Measurements from ENCODE around the gene PPOX.
A peak's percentile ranks its signal among the peaks of the same experiment; 100 is the strongest.

PPOX gene

DNA sequence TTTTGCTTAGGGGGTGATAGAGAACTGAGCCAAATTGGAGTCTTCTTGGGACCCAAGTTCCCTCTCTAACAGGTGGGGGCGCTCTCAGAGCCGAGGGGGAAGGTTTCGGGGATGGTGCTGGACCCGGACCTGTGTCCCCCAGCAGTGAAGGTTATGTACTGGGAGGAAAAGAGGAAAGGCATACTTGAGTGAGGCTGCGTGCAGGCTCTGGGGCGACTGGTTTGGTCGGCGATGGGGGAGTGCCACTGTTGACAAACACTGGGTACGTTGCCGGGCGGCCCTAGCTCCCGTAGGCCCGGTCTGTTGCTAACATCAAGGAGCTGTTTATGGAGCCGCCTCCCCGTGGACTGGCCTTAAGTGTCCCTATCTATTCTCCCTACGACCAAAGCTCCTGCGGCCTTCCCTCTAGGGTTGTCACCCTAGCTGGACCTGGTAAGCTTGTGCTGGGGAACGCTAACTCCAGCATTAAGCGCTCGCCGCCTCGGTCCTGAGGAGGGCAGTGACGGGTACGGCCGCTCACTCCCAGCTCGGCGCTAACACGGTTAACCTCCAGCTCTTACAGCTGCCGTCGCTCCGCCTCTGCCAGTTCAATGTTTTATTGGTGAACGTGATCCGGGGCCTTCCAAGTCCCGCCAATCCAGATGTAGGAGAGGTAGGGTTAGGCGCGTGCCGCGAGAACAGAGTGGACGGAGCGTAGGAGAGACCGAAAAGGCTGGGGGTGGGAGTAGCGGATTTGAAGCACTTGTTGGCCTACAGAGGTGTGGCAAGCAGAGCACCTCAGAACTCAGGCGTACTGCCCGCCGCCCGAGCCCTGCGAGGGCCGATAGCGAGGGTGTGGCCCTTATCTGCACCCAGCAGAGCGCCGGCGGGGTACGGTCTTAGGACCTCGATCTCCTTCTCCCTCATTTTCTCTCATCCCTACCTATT is at the start of gene PPOX:
TSS of gene PPOX (plus strand) at position 685 of the 927 bp plus-strand sequence. CDS start 422 bp downstream, outside the sequence.
- peak; percentile 100 for DNase-seq

DNA sequence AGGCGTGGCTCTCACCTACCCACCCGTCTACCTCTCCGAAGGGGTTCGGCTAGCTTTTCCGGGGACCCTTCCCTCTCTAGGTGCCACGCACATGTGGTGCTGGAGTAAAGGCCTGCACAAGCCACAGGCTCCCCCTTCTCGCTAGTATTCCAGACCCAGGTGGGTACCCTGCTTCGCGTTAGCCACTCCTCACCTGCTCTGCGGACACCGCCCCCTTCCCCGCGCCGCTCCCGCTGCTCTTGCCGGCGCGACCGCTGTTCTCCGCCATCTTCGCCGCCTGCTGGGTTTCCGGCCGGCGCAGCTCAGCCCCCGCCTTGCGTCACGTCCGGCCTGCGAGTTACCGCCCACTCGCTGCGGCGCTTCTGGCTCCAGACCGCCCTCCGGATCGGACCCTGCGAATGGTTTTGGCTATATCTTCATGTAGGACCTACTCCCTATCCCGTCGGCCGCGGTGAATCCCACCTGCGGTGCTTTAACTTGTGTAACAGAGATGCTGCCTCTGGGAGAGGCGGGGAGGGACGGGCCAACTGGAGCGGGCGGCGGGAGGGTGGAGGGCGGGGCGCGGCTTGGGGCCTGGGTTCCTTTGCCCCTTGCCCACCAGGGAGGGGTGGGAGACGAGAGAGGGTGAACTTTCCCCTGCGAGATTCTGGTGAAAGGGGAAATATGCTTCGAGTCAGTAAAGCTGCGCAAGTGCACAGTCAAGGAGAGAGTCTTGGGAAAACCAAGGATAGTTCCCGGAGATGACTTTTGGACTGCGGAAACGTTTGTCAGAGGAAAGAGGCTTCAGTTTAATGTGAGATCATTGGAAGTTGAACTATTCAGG is 48.3 kb upstream of the PPOX start, which contains the start of the genes NIT1 and PFDN2:
TSS of gene NIT1 (plus strand) at position 347 of the 823 bp plus-strand sequence. CDS start at position 419, 72 bp downstream.
TSS of gene PFDN2 (minus strand) at position 279 of the 823 bp plus-strand sequence. CDS start at position 268, 11 bp downstream.
- DNase-seq: peak; percentile 94

- DNase-seq: peak; percentile 89
These were observed 46.9 kb upstream of the PPOX start for GRCh38 chr1:161119092-161119903.

GRCh38 chr1:161121042-161121650 is 45.1 kb upstream of the PPOX start:
- no peak for DNase-seq

DNA sequence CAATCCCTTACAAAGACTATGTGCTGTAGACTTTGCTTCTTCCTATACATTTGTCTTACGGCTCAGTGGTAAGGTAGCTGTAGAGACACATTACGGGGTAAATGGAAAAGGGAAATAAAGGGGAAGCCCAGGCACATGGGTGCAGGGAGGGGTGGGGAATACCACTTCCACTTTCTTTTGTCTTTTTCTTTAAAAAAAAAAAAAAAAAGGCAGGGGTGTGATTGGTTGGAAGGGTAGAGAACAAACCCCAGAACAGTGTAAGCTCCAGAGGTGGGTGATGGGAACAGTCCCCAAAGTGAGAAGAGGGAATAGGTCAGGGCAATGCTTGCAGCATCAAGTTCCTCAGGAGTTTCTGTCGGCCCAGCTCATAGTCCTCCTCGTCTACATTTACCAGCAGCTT is 44.4 kb upstream of the PPOX start:
- DNase-seq: peak; percentile 48

DNA sequence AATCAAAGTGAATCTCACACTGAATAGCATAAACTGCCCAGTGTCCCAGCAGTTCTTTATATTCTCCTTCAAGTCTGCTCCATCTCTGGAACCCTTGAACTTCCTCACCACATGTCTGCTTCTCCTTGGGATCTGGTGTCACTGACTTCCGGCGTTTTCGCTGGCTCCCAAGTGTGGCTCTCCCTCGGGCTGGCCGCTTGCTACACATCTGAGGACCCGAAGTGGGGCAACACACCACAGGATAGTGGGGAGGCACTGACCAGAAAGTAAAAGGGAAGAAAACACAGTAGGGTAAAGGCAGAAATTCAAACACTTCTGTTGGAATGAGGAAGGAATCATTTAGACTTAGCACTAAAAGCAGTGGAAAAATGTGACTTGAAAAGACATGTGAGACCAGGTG is 43.3 kb upstream of the PPOX start:
- no peak for DNase-seq

DNA sequence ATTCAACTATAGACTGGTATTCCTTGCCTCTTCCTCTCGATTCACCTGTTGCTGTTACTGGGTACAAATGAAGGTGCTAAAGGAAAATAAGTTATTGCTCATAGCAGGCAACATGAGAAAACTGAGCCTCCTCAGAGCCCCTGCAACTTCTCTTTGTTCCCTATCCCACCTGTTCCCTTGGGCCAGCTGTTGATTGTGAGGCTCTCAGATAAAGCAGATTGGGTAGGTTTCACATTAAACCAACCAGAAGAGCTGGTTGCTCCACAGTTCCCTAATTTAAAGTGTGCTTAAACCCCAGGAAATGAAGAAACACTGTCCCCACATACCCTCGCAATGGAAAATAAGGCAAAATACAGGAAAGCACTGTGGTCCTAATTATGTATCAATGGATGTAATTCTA is 38.6 kb upstream of the PPOX start:
- peak; percentile 42 for DNase-seq

DNA sequence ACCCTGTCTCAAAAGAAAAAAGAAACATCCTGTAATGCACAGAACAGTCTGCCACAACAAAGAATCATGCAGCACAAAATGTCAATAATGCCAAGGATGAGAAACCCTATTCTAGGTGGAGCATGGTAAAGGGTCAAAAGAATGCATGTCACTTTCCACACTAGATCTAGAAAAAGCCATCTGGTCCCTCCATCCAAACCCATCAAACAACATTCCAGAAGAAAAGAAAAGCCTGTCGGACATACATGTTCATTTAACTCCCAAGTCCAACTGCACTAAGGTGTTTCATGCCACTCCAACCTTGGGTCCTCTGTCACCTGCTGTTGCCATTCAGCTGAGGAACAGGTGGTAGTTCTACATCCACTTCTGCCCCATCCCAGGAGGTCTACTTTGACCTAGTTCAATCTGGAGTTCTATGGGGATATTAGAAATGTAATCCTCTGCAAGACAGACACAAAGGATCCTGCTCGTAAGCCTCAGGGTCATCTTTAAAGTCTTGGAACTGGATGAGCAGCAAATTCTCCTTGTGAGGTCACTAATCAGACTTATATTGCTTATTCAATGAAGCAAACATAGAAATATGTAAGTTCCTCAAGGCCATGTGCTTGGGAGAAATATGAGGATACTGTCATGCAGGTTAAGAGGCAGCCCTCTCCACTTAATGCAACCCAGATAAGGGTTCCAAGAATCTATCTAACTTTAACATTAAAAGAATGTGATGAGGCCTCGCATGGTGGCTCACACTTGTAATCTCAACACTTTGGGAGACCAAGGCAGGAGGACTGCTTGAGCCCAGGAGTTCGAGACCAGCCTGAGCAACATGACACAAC is 37.4 kb upstream of the PPOX start:
- DNase-seq: no peak

DNA sequence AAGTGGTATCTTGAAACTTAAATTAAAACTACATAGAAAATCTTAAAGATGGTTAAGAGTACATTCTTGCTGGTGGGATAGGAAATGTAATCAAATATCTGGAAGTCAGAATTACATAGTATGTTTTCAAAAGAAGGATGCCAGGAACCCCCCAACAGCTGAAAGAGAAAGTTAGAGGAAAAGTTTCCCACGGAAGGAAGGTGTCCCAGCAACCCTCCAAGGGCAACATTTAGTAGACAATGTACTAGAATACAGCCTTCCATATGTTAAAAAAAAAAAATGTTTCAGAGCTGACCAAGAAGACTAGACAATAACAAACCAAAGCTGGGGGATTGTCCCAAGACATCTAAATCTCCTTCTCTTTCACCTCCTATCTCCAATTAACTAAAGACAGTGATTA is 36.0 kb upstream of the PPOX start:
- DNase-seq: no peak

DNA sequence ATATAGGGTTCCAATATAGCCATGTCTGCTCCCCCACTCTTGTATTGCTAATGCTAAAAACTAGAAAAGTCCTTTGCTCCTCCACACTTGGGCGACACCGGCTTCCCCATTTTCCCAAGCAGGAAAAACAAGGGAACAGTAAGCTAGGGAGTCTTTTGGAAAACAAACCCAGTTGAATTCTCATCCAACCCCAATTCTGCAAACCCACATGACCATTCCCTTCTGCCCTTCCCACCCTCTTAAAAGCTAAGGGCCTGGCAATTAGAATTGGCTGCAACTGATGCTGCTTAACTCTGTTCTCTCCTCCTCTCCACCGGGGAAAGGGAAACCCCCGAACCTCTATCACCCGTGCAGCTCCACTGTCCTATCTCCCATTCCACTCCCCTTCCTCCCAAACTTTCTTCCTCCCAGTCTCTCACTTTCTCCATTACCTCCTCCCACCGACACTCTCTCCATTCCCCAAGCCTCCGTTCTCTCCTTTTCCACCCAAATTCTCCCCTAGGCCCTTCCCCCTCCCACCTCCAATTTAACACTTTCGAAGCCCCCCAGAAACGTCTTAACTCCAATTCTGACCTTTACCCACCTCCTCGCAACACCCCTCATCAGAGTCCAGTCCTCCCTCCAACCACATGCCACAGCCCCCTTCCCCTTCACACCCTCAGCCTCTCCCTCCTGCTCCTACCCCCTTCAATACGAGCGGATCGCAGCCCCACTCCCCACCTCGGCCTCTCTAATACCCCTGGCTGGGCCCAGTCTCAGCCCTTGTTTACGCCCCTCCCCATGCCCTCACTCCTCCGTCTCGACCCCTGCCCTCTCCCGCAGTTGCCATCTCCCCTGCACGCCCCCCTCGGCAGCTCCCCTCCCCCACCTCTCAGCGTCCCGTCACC is 34.5 kb upstream of the PPOX start:
- DNase-seq: peak; percentile 35

- DNase-seq: peak; percentile 99
These were observed 33.6 kb upstream of the PPOX start, which contains the start of gene DEDD for GRCh38 chr1:161132410-161133219. Gene DEDD, minus strand, starts transcription at chr1:161132667. Its CDS starts 8,205 bp downstream, at chr1:161124462.

DNA sequence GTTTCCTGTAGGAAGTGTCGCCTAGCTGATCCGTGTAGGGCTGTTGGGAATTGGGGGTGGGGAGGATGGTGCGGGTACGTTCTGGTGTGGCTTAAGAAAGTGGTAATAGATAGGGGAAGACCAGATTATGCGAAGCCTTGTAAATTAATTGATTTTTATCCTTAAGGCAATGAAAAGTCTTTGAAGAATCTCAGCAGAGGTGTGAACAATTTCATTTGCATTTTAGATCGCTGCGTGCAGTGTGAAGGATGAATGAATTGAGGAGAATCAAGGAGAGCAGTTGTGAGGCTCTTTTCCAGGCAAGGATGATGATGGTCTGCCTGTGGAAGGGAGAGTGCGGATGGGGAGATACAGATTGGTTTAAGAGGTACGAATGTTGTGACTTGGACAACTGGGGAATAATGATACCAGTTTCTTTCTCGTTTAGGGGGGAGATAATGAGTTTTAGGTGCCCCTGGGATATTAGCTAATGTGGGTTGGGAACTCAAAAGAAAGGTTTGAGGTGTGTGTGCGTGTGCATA is 32.9 kb upstream of the PPOX start:
- no peak for DNase-seq

- no peak for DNase-seq
These were observed 28.3 kb upstream of the PPOX start for GRCh38 chr1:161137881-161138280.

- no peak for DNase-seq
These were observed 27.8 kb upstream of the PPOX start for GRCh38 chr1:161138431-161138830.

GRCh38 chr1:161139766-161140165 is 26.5 kb upstream of the PPOX start:
- peak; percentile 81 for DNase-seq

DNA sequence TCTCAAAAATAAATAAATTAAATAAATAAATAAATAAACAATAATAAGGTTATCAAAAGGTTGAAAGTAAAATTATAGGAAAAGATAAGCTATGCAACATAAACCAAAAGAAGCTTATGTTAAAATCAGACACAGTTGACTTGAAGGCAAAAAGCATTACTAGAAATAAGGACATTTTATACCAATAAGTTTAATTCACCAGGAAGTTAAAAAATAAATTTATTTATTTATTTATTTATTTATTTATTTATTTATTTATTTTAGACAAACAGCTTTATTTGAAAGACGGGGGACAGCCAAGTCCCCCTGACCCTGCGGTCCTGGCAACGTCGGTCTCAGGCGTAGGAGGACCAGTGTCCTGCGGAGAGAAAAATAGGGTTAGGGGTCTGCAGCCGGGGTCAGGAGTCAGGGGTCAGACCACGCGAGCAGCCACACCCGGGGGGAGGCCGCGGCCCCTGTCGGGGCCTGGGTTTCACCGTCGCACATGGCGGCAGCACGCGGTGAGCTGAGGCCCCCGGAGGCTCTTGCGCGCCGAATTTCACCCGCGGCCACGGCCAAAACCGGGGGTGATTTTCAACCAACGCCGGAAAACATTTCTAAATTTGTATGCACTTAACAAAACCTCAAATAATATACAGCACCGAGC is 25.3 kb upstream of the PPOX start:
- no peak for DNase-seq

DNA sequence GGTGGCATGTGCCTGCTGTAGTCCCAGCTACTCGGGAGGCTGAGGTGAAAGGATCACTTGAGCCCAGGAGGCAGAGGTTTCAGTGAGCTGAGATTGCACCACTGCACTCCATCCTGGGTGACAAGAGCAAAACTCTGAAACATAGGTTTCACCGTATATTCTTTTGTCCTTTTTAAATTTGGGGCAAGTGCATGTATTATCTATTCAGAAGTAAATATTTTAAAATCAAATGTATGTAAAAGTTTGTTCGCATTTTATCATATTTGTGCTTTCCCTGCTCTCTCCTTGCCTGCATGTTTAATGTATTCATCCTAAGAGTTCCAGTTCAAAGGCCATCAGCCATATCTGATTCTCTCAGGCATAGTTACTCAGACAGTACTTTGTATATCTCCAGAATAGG is 20.4 kb upstream of the PPOX start:
- DNase-seq: no peak

DNA sequence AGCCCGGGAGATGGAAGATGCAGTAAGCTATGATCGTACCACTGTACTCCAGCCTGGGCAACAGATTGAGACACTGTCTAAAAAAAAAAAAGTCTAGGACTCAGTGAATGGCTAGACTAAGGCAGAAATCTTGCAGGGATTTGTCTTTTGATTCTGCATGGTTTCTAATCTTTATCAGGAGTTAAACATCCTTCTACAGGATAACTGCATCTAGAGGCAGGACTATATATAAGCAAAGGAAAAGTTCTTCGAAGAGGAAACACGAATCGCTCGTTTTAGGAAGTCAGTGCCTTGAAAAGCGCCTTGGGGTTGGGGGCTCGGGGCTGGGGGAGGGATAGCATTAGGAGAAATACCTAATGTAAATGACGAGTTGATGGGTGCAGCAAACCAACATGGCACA is 13.1 kb upstream of the PPOX start:
- peak; percentile 30 for DNase-seq

All from hematopoietic multipotent progenitor cell treated with erythropoietin and hydrocortisone succinate and interleukin-3 and kit ligand, for 4 days (in vitro differentiated cells).